NCI-H2107 treated with DMSO at 0.1 percent for 48 hours (cell line): ENCODE results near the gene EIF2B4.
"Not testable (repeated sequence)": the region's sequence is repeated elsewhere in the genome, so short reads cannot be mapped to it uniquely, and the experiment has no call there.

Experiments
- DNase-seq: peaks from one replicate; lab custom pipeline; 2025; ENCODE audit not compliant: unreplicated experiment; lab: John Stamatoyannopoulos, UW

EIF2B4 gene

DNA sequence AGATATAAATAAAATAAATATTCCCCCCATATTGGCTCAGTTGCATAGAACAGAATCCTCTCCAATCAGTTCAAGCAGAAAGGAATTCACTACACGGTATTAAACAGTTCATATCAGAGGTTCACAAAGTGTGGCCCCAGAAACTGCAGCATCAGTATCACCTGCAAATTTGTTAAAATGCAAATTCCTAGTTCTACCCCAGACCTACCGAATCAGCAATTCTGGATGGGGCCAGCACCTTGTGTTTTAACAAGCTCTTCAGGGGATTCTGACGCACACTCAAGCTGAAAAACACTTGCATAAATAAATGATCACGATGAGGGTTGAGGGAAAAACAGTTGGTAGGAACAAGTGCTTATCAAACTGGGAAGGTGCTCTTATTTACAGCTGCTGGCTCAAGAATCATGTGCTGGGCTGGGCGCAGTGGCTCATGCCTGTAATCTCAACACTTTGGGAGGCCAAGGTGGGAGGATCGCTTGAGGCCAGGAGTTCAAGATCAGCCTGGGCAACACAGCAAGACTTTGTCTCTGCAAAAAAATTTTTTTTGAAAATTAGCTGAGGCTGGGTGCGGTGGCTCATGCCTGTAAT lies 19.9 kb downstream of the EIF2B4 start:
- DNase-seq = no peak

GRCh38 chr2:27347641-27348040 lies 22.5 kb downstream of the EIF2B4 start:
- no peak for DNase-seq

- no peak for DNase-seq
These were observed 34.0 kb downstream of the EIF2B4 start for GRCh38 chr2:27336173-27336572.

DNA sequence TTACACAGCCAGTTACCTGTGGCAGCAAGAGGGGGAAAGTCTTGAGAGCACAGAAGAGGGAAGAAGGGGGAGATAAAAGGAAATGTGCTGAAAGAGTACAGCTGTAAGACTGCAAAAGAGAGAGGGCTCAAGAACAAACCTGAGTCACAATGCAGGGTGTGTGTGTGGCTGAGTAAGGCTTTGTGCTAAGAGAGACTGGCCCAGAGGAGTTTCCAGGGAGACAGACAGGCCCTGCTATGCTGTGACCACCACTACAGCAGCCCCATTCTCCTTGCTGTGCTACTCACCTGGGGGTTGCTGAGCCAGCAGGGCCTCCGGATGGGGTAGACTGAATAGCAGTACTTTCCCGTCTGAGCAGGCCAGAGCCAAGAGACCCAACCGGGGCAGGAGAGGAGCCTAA lies 34.8 kb downstream of the EIF2B4 start:
- no peak for DNase-seq

DNA sequence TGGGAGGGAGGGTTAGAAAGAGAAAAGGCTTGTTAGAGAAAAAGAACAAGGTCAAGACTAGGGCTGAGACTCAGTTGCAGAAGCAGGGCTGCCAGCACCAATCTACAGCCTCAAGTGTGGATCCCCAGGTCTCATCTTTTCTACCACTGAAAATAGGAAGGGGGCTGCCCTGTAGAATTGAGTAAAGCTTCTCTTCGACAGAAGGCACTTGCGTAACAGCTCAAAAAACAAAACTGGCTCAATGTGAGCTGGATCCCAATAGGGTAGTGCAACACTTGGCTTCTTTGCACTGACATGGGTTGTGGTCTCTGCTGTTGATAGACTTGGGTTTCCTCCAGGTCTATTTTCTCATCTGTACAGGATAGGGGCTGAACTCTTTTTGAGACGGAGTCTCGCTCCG lies 45.4 kb downstream of the EIF2B4 start:
- no peak for DNase-seq

- DNase-seq = no peak
These were observed 46.4 kb downstream of the EIF2B4 start for GRCh38 chr2:27323596-27324285.

GRCh38 chr2:27322766-27323595 lies 47.2 kb downstream of the EIF2B4 start, which contains the start of gene MPV17:
TSS of gene MPV17 (minus strand) at chr2:27323097. CDS start at chr2:27322517, 580 bp downstream.
- peak; percentile 79 for DNase-seq

- DNase-seq = no peak
These were observed 47.8 kb downstream of the EIF2B4 start for GRCh38 chr2:27322301-27322765.

- DNase-seq = no peak
These were observed 49.1 kb downstream of the EIF2B4 start for GRCh38 chr2:27320958-27321543.

- not testable (repeated sequence) for DNase-seq
These were observed 50.3 kb downstream of the EIF2B4 start for GRCh38 chr2:27319839-27320238.

DNA sequence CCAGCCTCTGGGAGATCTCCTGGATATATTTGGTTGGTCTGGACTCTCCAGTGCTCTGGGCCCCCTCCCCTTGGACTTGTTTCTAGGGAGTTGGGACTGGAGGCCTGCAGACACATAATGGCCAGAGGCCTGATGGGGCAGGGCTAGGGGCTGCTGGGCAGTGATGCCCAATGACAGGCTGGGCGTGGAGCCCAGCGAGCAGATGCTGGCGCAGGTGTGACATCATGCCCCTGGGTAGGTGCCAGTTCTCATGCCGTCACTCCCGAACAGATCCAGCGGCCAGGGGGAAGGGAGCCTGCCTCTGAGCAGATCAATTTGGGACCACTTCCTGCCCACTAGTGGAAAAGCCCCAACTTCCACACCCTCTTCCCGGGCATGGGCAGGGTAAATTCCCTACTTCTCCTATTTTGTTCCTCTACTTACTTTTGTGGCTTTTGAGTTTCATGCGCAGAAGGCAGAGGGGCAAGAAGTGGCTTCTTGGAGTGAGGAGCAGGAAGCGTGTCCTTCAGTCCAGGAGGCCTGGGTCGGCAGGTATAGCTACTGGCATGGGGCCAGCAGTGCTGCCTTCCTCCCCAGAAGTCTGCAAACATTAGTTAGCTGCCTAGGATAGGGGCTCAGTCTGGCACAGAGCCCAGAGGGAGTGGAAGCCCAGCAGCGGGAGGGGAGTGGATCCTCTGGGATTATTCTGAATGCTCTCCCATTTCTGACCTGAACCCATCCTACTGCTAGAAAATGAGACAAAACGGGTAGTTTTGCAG lies 53.3 kb downstream of the EIF2B4 start:
- DNase-seq = no peak

- DNase-seq = no peak
These were observed 55.0 kb downstream of the EIF2B4 start for GRCh38 chr2:27315122-27315521.

GRCh38 chr2:27314709-27315108 lies 55.4 kb downstream of the EIF2B4 start:
- DNase-seq = no peak
